LNCaP clone FGC (cell line): Measurements from ENCODE around the gene INO80D.
"Not testable (repeated sequence)": the region's sequence is repeated elsewhere in the genome, so short reads cannot be mapped to it uniquely, and the experiment has no call there.

Source experiments
- DNase-seq: peaks from one replicate; pipeline ENCODE4 v3.0.0-alpha.2; 2011; ENCODE audit warnings: low read depth
- H3K4me3 ChIP-seq: 2 replicates; pipeline ENCODE4 v1.5.1; 2011; ENCODE audit warnings: mild to moderate bottlenecking, low read depth, low read length, control low read depth
- CTCF ChIP-seq: IDR thresholded peaks from 2 replicates; pipeline ENCODE4 v1.5.1; 2012; ENCODE audit warnings: mild to moderate bottlenecking; ENCODE audit not compliant: control insufficient read depth, insufficient read depth; ENCODE audit errors: extremely low read depth

INO80D gene

GRCh38 chr2:206112846-206113547 lies 27.0 kb upstream of the INO80D start:
- no peak overlapping the region for H3K4me3 ChIP-seq
- DNase-seq: no peak
- TF ChIP-seq CTCF: no peak

- TF ChIP-seq CTCF: no peak
- DNase-seq: no peak
- no peak overlapping the region for H3K4me3 ChIP-seq
These were observed 26.1 kb upstream of the INO80D start for GRCh38 chr2:206112108-206112507.

- no peak overlapping the region for H3K4me3 ChIP-seq
- no peak for DNase-seq
- TF ChIP-seq CTCF: no peak
These were observed 22.7 kb upstream of the INO80D start for GRCh38 chr2:206108713-206109112.

GRCh38 chr2:206105541-206105940 lies 19.6 kb upstream of the INO80D start:
- no peak overlapping the region for H3K4me3 ChIP-seq

GRCh38 chr2:206105038-206105437 lies 19.1 kb upstream of the INO80D start:
- no peak for DNase-seq
- H3K4me3 ChIP-seq: no peak overlapping the region
- no peak for TF ChIP-seq CTCF

More at GRCh38 chr2:206105541-206105940, 19.6 kb upstream of the INO80D start:
- DNase-seq: no peak
- no peak for TF ChIP-seq CTCF

GRCh38 chr2:206098872-206099271 lies 12.9 kb upstream of the INO80D start:
- not testable (repeated sequence) for H3K4me3 ChIP-seq, DNase-seq

GRCh38 chr2:206098471-206098870 lies 12.5 kb upstream of the INO80D start:
- DNase-seq: no peak
- TF ChIP-seq CTCF: no peak
- H3K4me3 ChIP-seq: no peak overlapping the region

- no peak for DNase-seq
- no peak overlapping the region for H3K4me3 ChIP-seq
- no peak for TF ChIP-seq CTCF
These were observed 10.9 kb upstream of the INO80D start for GRCh38 chr2:206096876-206097275.
